Measurements from ENCODE around the gene CCDC92. TPM values are rescaled to one million over a fixed set of nuclear protein-coding genes. Genes with fewer than 3 reads are reported as not detected.

Gene CCDC92
- total and polyA plus RNA-seq, 10 of the 15 experiments (the other 5 are each of a cell fraction or from before 2014, with no cell fraction given), result 0.53 to 11.8 (median 4.2) TPM

- DNase-seq (ENCODE audit: low read depth, low spot score), result peak; percentile 9
- BruUV-seq (replicated peaks), result no TSS peak
- H3K4me1 ChIP-seq (ENCODE audit: control insufficient read depth, insufficient read depth, low read length), result no peaks in the 10 kb centered on the region
- peak; percentile 76 for ATAC-seq
- POLR2A ChIA-PET, result interaction anchor here (0.5 kb wide), 1 partner anchor 381 kb away, joined by 7 read pairs; no protein-coding TSS in a partner anchor
- TF ChIP-seq RUNX3 (IDR thresholded peaks at IDR 0.05; ENCODE audit: low read length) (no peak), MAX (IDR thresholded peaks at IDR 0.05; ENCODE audit: low read depth, low read length) (no peak), EZH2 (IDR thresholded peaks at IDR 0.05; ENCODE audit: borderline replicate concordance, control insufficient read depth, low read depth, low read length) (no peak), RAD21 (IDR thresholded peaks at IDR 0.05; ENCODE audit: insufficient read depth, low read depth, low read length) (peak; percentile 62), SMC3 (IDR thresholded peaks at IDR 0.05; ENCODE audit: borderline replicate concordance, low read length) (peak; percentile 61), FOXK2 (IDR thresholded peaks at IDR 0.05) (no peak), NR2C2 (IDR thresholded peaks at IDR 0.05; ENCODE audit: borderline replicate concordance, control insufficient read depth, insufficient read length, low read depth) (no peak), ZNF384 (IDR thresholded peaks at IDR 0.05; ENCODE audit: borderline replicate concordance, low read depth, low read length) (peak; percentile 67; the same call in 1 of the 2 replicates), POU2F2 (IDR thresholded peaks at IDR 0.05; ENCODE audit: borderline replicate concordance, low read depth, low read length) (peak; percentile 90), NRF1 (conservative IDR thresholded peaks at IDR 0.05; ENCODE audit: low read depth, low read length) (no peak)
- TF ChIP-seq, protein P1, sequence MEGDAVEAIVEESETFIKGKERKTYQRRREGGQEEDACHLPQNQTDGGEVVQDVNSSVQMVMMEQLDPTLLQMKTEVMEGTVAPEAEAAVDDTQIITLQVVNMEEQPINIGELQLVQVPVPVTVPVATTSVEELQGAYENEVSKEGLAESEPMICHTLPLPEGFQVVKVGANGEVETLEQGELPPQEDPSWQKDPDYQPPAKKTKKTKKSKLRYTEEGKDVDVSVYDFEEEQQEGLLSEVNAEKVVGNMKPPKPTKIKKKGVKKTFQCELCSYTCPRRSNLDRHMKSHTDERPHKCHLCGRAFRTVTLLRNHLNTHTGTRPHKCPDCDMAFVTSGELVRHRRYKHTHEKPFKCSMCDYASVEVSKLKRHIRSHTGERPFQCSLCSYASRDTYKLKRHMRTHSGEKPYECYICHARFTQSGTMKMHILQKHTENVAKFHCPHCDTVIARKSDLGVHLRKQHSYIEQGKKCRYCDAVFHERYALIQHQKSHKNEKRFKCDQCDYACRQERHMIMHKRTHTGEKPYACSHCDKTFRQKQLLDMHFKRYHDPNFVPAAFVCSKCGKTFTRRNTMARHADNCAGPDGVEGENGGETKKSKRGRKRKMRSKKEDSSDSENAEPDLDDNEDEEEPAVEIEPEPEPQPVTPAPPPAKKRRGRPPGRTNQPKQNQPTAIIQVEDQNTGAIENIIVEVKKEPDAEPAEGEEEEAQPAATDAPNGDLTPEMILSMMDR (IDR thresholded peaks at IDR 0.05 in 2 of 3, conservative IDR thresholded peaks at IDR 0.05 in 1 of 3; ENCODE audit: control insufficient read depth in 2 of 3, extremely low read depth in 1 of 3, insufficient read depth in 1 of 3, low read depth in 3 of 3, low read length in 3 of 3), result peak; percentile 72 to 77 (median 74)
- TF ChIP-seq, protein P2, sequence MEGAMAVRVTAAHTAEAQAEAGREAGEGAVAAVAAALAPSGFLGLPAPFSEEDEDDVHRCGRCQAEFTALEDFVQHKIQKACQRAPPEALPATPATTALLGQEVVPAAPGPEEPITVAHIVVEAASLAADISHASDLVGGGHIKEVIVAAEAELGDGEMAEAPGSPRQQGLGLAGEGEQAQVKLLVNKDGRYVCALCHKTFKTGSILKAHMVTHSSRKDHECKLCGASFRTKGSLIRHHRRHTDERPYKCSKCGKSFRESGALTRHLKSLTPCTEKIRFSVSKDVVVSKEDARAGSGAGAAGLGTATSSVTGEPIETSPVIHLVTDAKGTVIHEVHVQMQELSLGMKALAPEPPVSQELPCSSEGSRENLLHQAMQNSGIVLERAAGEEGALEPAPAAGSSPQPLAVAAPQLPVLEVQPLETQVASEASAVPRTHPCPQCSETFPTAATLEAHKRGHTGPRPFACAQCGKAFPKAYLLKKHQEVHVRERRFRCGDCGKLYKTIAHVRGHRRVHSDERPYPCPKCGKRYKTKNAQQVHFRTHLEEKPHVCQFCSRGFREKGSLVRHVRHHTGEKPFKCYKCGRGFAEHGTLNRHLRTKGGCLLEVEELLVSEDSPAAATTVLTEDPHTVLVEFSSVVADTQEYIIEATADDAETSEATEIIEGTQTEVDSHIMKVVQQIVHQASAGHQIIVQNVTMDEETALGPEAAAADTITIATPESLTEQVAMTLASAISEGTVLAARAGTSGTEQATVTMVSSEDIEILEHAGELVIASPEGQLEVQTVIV (IDR thresholded peaks at IDR 0.05; ENCODE audit: borderline replicate concordance, partially characterized antibody), result no peak
- FAIRE-seq, result peak; percentile 47
- H3K79me2 ChIP-seq (ENCODE audit: control insufficient read depth, insufficient read depth, low read length), result no peaks in the 10 kb centered on the region
- intact Hi-C loops (cut with micrococcal nuclease; ENCODE audit: unreplicated experiment), result loop anchor here (1.0 to 2.0 kb wide), 2 partner anchors 79 to 127 kb away; no protein-coding TSS in a partner anchor
- H2AFZ ChIP-seq (ENCODE audit: control insufficient read depth, low read depth, low read length), result no peak overlapping the region
- in situ Hi-C loops (cut with MboI), result no loop called here
- SMC1A ChIA-PET (ENCODE audit: uncharacterized antibody, unreplicated experiment), result interaction anchor here (0.7 to 3.7 kb wide), 6 partner anchors 20 to 127 kb away, joined by 3 to 43 read pairs (median 4); no protein-coding TSS in a partner anchor
- RAD21 ChIA-PET (ENCODE audit: unreplicated experiment), result interaction anchor here (1.3 to 2.5 kb wide), 3 partner anchors 22 to 127 kb away, joined by 5 to 10 read pairs (median 7); no protein-coding TSS in a partner anchor
- H3K27ac ChIP-seq (ENCODE audit: control insufficient read depth, insufficient read depth), result no peak overlapping the region
- no peaks in the 10 kb centered on the region; a peak in 1 of 4 replicates for H3K27me3 ChIP-seq (replicated peaks in 1 of 2; ENCODE audit: control insufficient read depth in 2 of 2, insufficient read depth in 2 of 2, low read length in 1 of 2)
- no peaks in the 10 kb centered on the region for H3K9me3 ChIP-seq (replicated peaks; ENCODE audit: control insufficient read depth, insufficient read depth, low read length)
- no peak overlapping the region for H3K4me2 ChIP-seq (ENCODE audit: control insufficient read depth, insufficient read depth)
- H3K4me3 ChIP-seq, result no peak overlapping the region
- H3K9ac ChIP-seq (ENCODE audit: control insufficient read depth, insufficient read depth, low read length), result no peak overlapping the region
- H3K36me3 ChIP-seq (ENCODE audit: control insufficient read depth in 2 of 2, insufficient read depth in 2 of 2, low read length in 1 of 2), result no peaks in the 10 kb centered on the region
- WGBS (ENCODE audit: insufficient coverage, insufficient replicate concordance, low lambda C conversion rate, missing lambda C conversion rate), result under 1% methylated on average over 9 of the region's 9 CpGs
- CTCF ChIA-PET, result interaction anchor here (0.6 to 6.9 kb wide), 23 partner anchors 8 to 866 kb away, joined by 3 to 101 read pairs (median 3); no protein-coding TSS in a partner anchor
- H4K20me1 ChIP-seq (ENCODE audit: control insufficient read depth, insufficient read depth), result no peaks in the 10 kb centered on the region
Measured at GRCh38 chr12:123905319-123905925, 67.2 kb downstream of the CCDC92 start.

Measured in GM12878 (cell line).